NCI-H446 (cell line): ENCODE measurements around the gene KBTBD6.
"Not testable (repeated sequence)": the region's sequence is repeated elsewhere in the genome, so short reads cannot be mapped to it uniquely, and the experiment has no call there.

ENCODE experiments used
- DNase-seq, 2 experiments: peaks; one replicate each; lab custom pipeline; 2025; lab: John Stamatoyannopoulos, UW

Gene KBTBD6

GRCh38 chr13:41132512-41133152, at the start of gene KBTBD6:
KBTBD6 (minus strand) TSS chr13:41132802; CDS start chr13:41132511, 291 bp downstream.
- DNase-seq = peak; percentile 96 to 98

GRCh38 chr13:41182231-41182630, 49.6 kb upstream of the KBTBD6 start:
- no peak for DNase-seq

GRCh38 chr13:41179593-41180250, 47.1 kb upstream of the KBTBD6 start:
- no peak for DNase-seq

- no peak for DNase-seq
Measured at GRCh38 chr13:41178040-41178439, 45.4 kb upstream of the KBTBD6 start.

- DNase-seq = no peak
Measured at GRCh38 chr13:41177616-41178015, 45.0 kb upstream of the KBTBD6 start.

GRCh38 chr13:41175576-41175975, 43.0 kb upstream of the KBTBD6 start:
- not testable (repeated sequence) for DNase-seq

GRCh38 chr13:41162151-41162550, 29.5 kb upstream of the KBTBD6 start:
- no peak for DNase-seq

- DNase-seq = no peak
Measured at GRCh38 chr13:41159174-41159573, 26.6 kb upstream of the KBTBD6 start.

- no peak for DNase-seq
Measured at GRCh38 chr13:41157048-41157717, 24.6 kb upstream of the KBTBD6 start.

- no peak for DNase-seq
Measured at GRCh38 chr13:41156620-41157019, 24.0 kb upstream of the KBTBD6 start.

GRCh38 chr13:41154042-41154441, 21.4 kb upstream of the KBTBD6 start:
- DNase-seq = no peak

GRCh38 chr13:41152005-41152404, 19.4 kb upstream of the KBTBD6 start:
- DNase-seq = no peak

GRCh38 chr13:41150058-41150457, 17.5 kb upstream of the KBTBD6 start:
- DNase-seq = no peak

GRCh38 chr13:41148419-41149283, 16.0 kb upstream of the KBTBD6 start:
- no peak for DNase-seq

GRCh38 chr13:41145136-41145908, 12.7 kb upstream of the KBTBD6 start:
- no peak for DNase-seq

- no peak for DNase-seq
Measured at GRCh38 chr13:41144576-41144975, 12.0 kb upstream of the KBTBD6 start.

- DNase-seq = no peak
Measured at GRCh38 chr13:41139296-41139966, 6.8 kb upstream of the KBTBD6 start.

- no peak for DNase-seq
Measured at GRCh38 chr13:41137951-41138350, 5.3 kb upstream of the KBTBD6 start.

GRCh38 chr13:41137241-41137640, 4.6 kb upstream of the KBTBD6 start:
- no peak for DNase-seq

- DNase-seq = no peak
Measured at GRCh38 chr13:41136396-41137031, 3.9 kb upstream of the KBTBD6 start.
